ENCODE results near the gene AFF3. TPM values are rescaled to one million over a fixed set of nuclear protein-coding genes. Genes with fewer than 3 reads are reported as not detected.

The AFF3 gene
- total and polyA plus RNA-seq, 4 donors, result 0.48 to 5.3 (median 2.3) TPM

DNA sequence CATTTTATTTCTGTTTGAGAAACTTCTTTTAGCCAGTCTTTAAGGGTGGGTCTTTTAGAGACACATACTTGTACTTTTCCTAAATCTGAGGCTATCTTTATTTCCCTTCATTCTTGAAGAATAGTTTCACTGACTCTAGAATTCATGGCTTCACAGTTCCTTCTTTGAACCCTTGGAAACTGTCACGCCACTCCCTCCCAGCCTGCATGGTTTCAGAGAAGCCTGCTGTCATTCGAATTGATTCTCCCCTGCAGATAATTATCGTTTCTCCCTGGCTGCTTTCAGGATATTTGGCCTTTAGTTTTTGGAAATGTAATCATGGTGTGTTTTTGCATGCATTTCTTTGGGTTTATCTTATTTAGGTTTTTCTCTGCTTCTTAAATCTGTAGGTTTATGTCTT, 580.6 kb downstream of the AFF3 start:
- no peak overlapping the region for H3K4me3 ChIP-seq (ENCODE audit: low read depth in 1 of 3, low read length in 3 of 3)
- TF ChIP-seq TAF1 (conservative IDR thresholded peaks at IDR 0.05) (no peak), GABPA (IDR thresholded peaks at IDR 0.05 in 1 of 2, conservative IDR thresholded peaks at IDR 0.05 in 1 of 2) (no peak)
- TF ChIP-seq, protein P1, sequence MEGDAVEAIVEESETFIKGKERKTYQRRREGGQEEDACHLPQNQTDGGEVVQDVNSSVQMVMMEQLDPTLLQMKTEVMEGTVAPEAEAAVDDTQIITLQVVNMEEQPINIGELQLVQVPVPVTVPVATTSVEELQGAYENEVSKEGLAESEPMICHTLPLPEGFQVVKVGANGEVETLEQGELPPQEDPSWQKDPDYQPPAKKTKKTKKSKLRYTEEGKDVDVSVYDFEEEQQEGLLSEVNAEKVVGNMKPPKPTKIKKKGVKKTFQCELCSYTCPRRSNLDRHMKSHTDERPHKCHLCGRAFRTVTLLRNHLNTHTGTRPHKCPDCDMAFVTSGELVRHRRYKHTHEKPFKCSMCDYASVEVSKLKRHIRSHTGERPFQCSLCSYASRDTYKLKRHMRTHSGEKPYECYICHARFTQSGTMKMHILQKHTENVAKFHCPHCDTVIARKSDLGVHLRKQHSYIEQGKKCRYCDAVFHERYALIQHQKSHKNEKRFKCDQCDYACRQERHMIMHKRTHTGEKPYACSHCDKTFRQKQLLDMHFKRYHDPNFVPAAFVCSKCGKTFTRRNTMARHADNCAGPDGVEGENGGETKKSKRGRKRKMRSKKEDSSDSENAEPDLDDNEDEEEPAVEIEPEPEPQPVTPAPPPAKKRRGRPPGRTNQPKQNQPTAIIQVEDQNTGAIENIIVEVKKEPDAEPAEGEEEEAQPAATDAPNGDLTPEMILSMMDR (IDR thresholded peaks at IDR 0.05; ENCODE audit: low read depth, low read length, missing input control), result no peak
- TF ChIP-seq, protein P2, sequence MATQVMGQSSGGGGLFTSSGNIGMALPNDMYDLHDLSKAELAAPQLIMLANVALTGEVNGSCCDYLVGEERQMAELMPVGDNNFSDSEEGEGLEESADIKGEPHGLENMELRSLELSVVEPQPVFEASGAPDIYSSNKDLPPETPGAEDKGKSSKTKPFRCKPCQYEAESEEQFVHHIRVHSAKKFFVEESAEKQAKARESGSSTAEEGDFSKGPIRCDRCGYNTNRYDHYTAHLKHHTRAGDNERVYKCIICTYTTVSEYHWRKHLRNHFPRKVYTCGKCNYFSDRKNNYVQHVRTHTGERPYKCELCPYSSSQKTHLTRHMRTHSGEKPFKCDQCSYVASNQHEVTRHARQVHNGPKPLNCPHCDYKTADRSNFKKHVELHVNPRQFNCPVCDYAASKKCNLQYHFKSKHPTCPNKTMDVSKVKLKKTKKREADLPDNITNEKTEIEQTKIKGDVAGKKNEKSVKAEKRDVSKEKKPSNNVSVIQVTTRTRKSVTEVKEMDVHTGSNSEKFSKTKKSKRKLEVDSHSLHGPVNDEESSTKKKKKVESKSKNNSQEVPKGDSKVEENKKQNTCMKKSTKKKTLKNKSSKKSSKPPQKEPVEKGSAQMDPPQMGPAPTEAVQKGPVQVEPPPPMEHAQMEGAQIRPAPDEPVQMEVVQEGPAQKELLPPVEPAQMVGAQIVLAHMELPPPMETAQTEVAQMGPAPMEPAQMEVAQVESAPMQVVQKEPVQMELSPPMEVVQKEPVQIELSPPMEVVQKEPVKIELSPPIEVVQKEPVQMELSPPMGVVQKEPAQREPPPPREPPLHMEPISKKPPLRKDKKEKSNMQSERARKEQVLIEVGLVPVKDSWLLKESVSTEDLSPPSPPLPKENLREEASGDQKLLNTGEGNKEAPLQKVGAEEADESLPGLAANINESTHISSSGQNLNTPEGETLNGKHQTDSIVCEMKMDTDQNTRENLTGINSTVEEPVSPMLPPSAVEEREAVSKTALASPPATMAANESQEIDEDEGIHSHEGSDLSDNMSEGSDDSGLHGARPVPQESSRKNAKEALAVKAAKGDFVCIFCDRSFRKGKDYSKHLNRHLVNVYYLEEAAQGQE (IDR thresholded peaks at IDR 0.05), result no peak
- H3K9me3 ChIP-seq (ENCODE audit: control insufficient read depth in 4 of 4, low read length in 3 of 4), result no peaks in the 10 kb centered on the region
- DNase-seq (ENCODE audit: low spot score), result no peak
- H3K27me3 ChIP-seq (ENCODE audit: control insufficient read depth in 4 of 4, insufficient read depth in 4 of 4, low read length in 3 of 4), result no peaks in the 10 kb centered on the region
- H3K36me3 ChIP-seq (ENCODE audit: control insufficient read depth in 4 of 4, insufficient read depth in 3 of 4, low read depth in 1 of 4, low read length in 3 of 4), result no peaks in the 10 kb centered on the region
- no peak overlapping the region for H3K27ac ChIP-seq (ENCODE audit: low read depth in 1 of 2, low read length in 2 of 2)
- no peak overlapping the region for H3K9ac ChIP-seq (ENCODE audit: low read depth in 1 of 2, low read length in 2 of 2)
- 87% methylated on average over 3 of the region's 3 CpGs for WGBS
- no peaks in the 10 kb centered on the region for H3K4me1 ChIP-seq (ENCODE audit: control insufficient read depth in 4 of 4, insufficient read depth in 4 of 4, low read length in 3 of 4)

DNA sequence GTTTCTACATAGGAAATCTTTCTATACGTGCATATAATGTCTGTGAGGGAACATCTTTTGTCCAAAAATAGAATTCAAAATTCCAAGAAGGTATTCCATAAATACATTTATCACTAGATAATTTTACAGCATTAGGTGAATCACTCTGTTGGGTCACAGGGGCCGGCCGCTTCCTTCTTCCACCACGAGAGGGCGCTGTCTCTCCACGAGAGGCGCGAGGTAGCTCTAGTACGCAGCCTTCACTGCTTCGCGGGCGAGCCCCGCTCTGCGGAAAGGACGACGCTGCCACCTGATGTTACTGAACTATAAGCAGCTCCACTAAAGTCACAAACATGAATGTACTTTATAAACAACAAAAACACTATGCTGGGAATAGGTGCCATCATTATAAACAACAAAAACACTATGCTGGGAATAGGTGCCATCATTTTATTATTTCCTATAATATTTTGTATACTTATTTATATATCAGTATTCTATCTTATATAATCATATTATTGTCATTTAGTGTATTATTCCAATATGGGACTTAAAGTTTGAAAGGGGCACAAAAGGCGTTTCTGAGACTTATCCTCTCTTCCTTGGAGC, 583.2 kb downstream of the AFF3 start:
- Histone ChIP-seq H3K4me3 (ENCODE audit: low read depth in 1 of 3, low read length in 3 of 3) (no peak overlapping the region), H3K27ac (ENCODE audit: low read depth in 1 of 2, low read length in 2 of 2) (no peak overlapping the region), H3K9ac (ENCODE audit: low read depth in 1 of 2, low read length in 2 of 2) (no peak overlapping the region), H3K4me1 (ENCODE audit: control insufficient read depth in 4 of 4, insufficient read depth in 4 of 4, low read length in 3 of 4) (no peaks in the 10 kb centered on the region), H3K9me3 (ENCODE audit: control insufficient read depth in 4 of 4, low read length in 3 of 4) (no peaks in the 10 kb centered on the region), H3K27me3 (ENCODE audit: control insufficient read depth in 4 of 4, insufficient read depth in 4 of 4, low read length in 3 of 4) (no peaks in the 10 kb centered on the region), H3K36me3 (ENCODE audit: control insufficient read depth in 4 of 4, insufficient read depth in 3 of 4, low read depth in 1 of 4, low read length in 3 of 4) (no peaks in the 10 kb centered on the region)
- TF ChIP-seq RAD21 (IDR thresholded peaks at IDR 0.05), result peak; percentile 98 to 99
- no peak for TF ChIP-seq HNF4G (IDR thresholded peaks at IDR 0.05)
- TF ChIP-seq RXRA (IDR thresholded peaks at IDR 0.05), result peak in 1 of 2 donors; percentile 8
- TF ChIP-seq, protein P1 (IDR thresholded peaks at IDR 0.05; ENCODE audit: low read depth, low read length, missing input control), result peak; percentile 99
- DNase-seq (ENCODE audit: low spot score), result peak; percentile 87
- WGBS, result 6% methylated on average over 17 of the region's 17 CpGs

DNA sequence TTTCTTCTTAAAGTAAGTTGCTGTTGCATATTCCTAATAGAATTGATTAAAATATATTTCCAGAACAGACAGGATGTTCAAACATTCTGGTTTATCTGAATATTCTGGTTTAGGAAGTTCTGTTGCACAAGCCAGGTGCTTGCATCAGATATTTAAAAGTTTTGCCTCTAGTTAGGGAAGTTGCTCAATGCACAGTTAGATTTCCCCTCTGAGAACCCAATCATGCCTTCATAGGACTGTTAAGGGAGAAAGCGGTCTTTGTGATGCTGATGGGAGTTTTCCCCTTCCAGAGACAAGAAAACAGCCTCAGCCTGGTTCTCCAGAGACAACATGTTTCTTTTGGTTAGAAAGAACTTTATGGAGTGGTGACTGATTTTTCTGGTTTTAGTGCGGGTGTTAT, 587.0 kb downstream of the AFF3 start:
- Histone ChIP-seq H3K4me1 (ENCODE audit: control insufficient read depth in 4 of 4, insufficient read depth in 4 of 4, low read length in 3 of 4) (peaks cover 0 to 2% (median 0%) of the 10 kb centered on the region in 4 donors), H3K36me3 (ENCODE audit: control insufficient read depth in 4 of 4, insufficient read depth in 3 of 4, low read depth in 1 of 4, low read length in 3 of 4) (no peaks in the 10 kb centered on the region), H3K4me3 (ENCODE audit: low read depth in 1 of 3, low read length in 3 of 3) (no peak overlapping the region), H3K27ac (ENCODE audit: low read depth in 1 of 2, low read length in 2 of 2) (no peak overlapping the region), H3K9ac (ENCODE audit: low read depth in 1 of 2, low read length in 2 of 2) (no peak overlapping the region), H3K27me3 (ENCODE audit: control insufficient read depth in 4 of 4, insufficient read depth in 4 of 4, low read length in 3 of 4) (no peaks in the 10 kb centered on the region), H3K9me3 (ENCODE audit: control insufficient read depth in 4 of 4, low read length in 3 of 4) (no peaks in the 10 kb centered on the region)
- DNase-seq (ENCODE audit: low spot score), result no peak
- WGBS, result 92% methylated on average over 2 of the region's 2 CpGs
- TF ChIP-seq, protein P1 (IDR thresholded peaks at IDR 0.05; ENCODE audit: low read depth, low read length, missing input control), result no peak
- no peak for TF ChIP-seq SP1 (IDR thresholded peaks at IDR 0.05)
- TF ChIP-seq, protein P3, sequence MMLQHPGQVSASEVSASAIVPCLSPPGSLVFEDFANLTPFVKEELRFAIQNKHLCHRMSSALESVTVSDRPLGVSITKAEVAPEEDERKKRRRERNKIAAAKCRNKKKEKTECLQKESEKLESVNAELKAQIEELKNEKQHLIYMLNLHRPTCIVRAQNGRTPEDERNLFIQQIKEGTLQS (IDR thresholded peaks at IDR 0.05), result no peak
- TF ChIP-seq GABPA (IDR thresholded peaks at IDR 0.05 in 1 of 2, conservative IDR thresholded peaks at IDR 0.05 in 1 of 2), result no peak
- TF ChIP-seq YY1 (IDR thresholded peaks at IDR 0.05), result no peak
- TF ChIP-seq RAD21 (IDR thresholded peaks at IDR 0.05), result no peak
- no peak for TF ChIP-seq JUND (IDR thresholded peaks at IDR 0.05)
- no peak for TF ChIP-seq HNF4A (conservative IDR thresholded peaks at IDR 0.05)
- no peak for TF ChIP-seq HNF4G (IDR thresholded peaks at IDR 0.05)
- TF ChIP-seq, protein P4, sequence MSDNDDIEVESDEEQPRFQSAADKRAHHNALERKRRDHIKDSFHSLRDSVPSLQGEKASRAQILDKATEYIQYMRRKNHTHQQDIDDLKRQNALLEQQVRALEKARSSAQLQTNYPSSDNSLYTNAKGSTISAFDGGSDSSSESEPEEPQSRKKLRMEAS (IDR thresholded peaks at IDR 0.05), result no peak

Measured in liver (tissue), 9 donors.